GM18526 (cell line): ENCODE measurements around the gene EGFL8.

Experiments used
- POLR2A ChIP-seq: IDR thresholded peaks from 3 replicates; pipeline ENCODE4 v1.6.1; 2011; ENCODE audit not compliant: insufficient read length; ENCODE audit errors: extremely low read depth

Gene EGFL8

DNA sequence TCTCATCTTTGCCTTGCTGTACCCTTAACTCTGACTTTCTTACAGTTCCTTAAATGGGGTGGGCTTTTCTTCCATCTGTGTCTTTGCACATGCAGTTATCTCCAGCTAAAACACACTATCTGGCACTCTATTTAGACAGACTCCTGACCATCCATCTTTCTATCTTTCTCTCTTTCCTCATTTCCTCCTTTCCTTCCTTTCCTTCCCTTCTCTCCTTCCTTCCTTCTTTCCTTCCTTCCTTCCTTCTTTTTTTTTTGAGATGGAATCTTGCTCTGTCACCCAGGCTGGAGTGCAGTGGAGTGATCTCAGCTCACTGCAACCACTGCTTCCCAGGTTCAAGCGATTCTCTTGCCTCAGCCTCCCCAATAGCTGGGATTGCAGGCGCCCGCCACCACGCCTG is 51.2 kb downstream of the EGFL8 start:
- TF ChIP-seq POLR2A: no peak

- no peak for TF ChIP-seq POLR2A
These were observed 51.9 kb downstream of the EGFL8 start for GRCh38 chr6:32216285-32216684.

- TF ChIP-seq POLR2A: no peak
These were observed 52.6 kb downstream of the EGFL8 start for GRCh38 chr6:32216998-32217397.
